Testis (tissue), 3 donors: ENCODE results near the gene LMAN1. TPM values are rescaled to one million over a fixed set of nuclear protein-coding genes. Genes with fewer than 3 reads are reported as not detected.

ENCODE experiments used
- DNase-seq: peaks from one replicate; pipeline ENCODE4 v3.0.0-alpha.2; 2019
- H3K27ac ChIP-seq, 2 donors: fragments of 200-600 bp; sonication (generic); one replicate each; pipeline ENCODE4 v1.5.1; 2019
- H3K27me3 ChIP-seq: fragments of 200-600 bp; sonication (generic); one replicate; pipeline ENCODE4 v1.5.1; 2019
- H3K36me3 ChIP-seq: fragments of 200-600 bp; sonication (generic); one replicate; pipeline ENCODE4 v1.5.1; 2017; ENCODE audit warnings: low read depth; ENCODE audit errors: missing control alignments
- H3K4me1 ChIP-seq: fragments of 200-600 bp; sonication (generic); one replicate; pipeline ENCODE4 v1.5.1; 2019
- H3K4me3 ChIP-seq, 2 donors: fragments of 200-600 bp; sonication (generic); one replicate each; pipeline ENCODE4 v1.5.1; 2017 to 2019
- H3K9me3 ChIP-seq: fragments of 200-600 bp; sonication (generic); one replicate; pipeline ENCODE4 v1.5.1; 2017
- CTCF ChIP-seq, 3 experiments: fragments of 450-650 bp in 2 of 3; fragments of 200-600 bp in 1 of 3; sonication (generic) in 1 of 3; IDR thresholded peaks; one replicate each; pipeline ENCODE4 v1.5.1; 2016 to 2019; ENCODE audit warnings: antibody characterized with exemption in 3 of 3, mild to moderate bottlenecking in 2 of 3, moderate library complexity in 1 of 3
- POLR2A ChIP-seq: fragments of 450-650 bp; IDR thresholded peaks from one replicate; pipeline ENCODE4 v1.6.1; 2017; ENCODE audit warnings: antibody characterized with exemption, mild to moderate bottlenecking, moderate library complexity
- WGBS, 2 donors: methylation state at CpG; one replicate each; pipeline ENCODE4 v1.1.5; 2018; 5-methylcytosine and 5-hydroxymethylcytosine counted together
- intact Hi-C: fragments of 100-400 bp; cut with DNase I; formaldehyde crosslinking; loops from one replicate; pipeline ENCODE4 v1.15.1; 2023; ENCODE audit warnings: low total_unique reads
- polyA plus RNA-seq: library from polyadenylated mRNA; stranded (reverse); fragments of 350-450 nt; fragmentation: Illumina TruSeq; extraction: RNeasy Lipid Tissue Mini Kit (QIAGEN cat#74804); gene quantifications from one replicate; pipeline ENCODE4 v1.2.3, GENCODE V29; 2014; ENCODE audit warnings: low read depth, low replicate concordance; ENCODE audit not compliant: insufficient read depth
- total RNA-seq, 2 donors: library from RNA; depleted of rRNA; stranded (reverse); fragments of >200 nt; gene quantifications; one replicate each; pipeline ENCODE4 v1.2.3, GENCODE V29; 2016

The LMAN1 gene
- total and polyA plus RNA-seq, 3 donors from 2014 or later: 35.3 to 98.9 (median 72.9) TPM

- H3K36me3 ChIP-seq: no peaks in the 10 kb centered on the region
- no peak overlapping the region for H3K27ac ChIP-seq
- intact Hi-C loops: no loop called here
- no peak for TF ChIP-seq POLR2A
- TF ChIP-seq CTCF (IDR thresholded peaks at IDR 0.05): no peak
- H3K4me1 ChIP-seq: no peaks in the 10 kb centered on the region
- no peaks in the 10 kb centered on the region for H3K9me3 ChIP-seq
- WGBS, 2 donors: 70 to 77% methylated on average over 5 of the region's 5 CpGs
- DNase-seq: no peak
- no peak overlapping the region for H3K4me3 ChIP-seq
- H3K27me3 ChIP-seq: no peaks in the 10 kb centered on the region
Measured at GRCh38 chr18:59278793-59279192, 80.3 kb downstream of the LMAN1 start.

Other genes starting within 250 kb of the LMAN1 start
- 10 to 100 TPM; 27.1 to 38.3 TPM for gene SEC11C, start 219.4 kb downstream of the LMAN1 start, total RNA-seq
- gene SEC11C, start 219.4 kb downstream of the LMAN1 start, polyA plus RNA-seq: 64.3 TPM
- 1 to 10 TPM in 1 of 2 donors, under 1 TPM in 1; 0.37 to 2.9 TPM for gene GRP, start 139.1 kb downstream of the LMAN1 start, total RNA-seq
- gene GRP, start 139.1 kb downstream of the LMAN1 start, polyA plus RNA-seq: 3.0 TPM
- not detected for gene RAX, start 85.8 kb downstream of the LMAN1 start, total RNA-seq
- not detected for gene RAX, start 85.8 kb downstream of the LMAN1 start, polyA plus RNA-seq
- gene CPLX4, start 40.6 kb downstream of the LMAN1 start, total RNA-seq: under 1 TPM; 0.31 to 0.55 TPM
- gene CPLX4, start 40.6 kb downstream of the LMAN1 start, polyA plus RNA-seq: 0.26 TPM